GM19328 (cell line): ENCODE data around the gene BTBD1.
A peak's percentile ranks its signal among the peaks of the same experiment; 100 is the strongest.
"Not testable (repeated sequence)": the region's sequence is repeated elsewhere in the genome, so short reads cannot be mapped to it uniquely, and the experiment has no call there.

Experiments
- ATAC-seq: cut with Tn5 transposase; IDR thresholded peaks from one replicate; pipeline ENCODE4 v1.9.1; 2021; ENCODE audit warnings: mild to moderate bottlenecking, moderate library complexity; ENCODE audit not compliant: unreplicated experiment

BTBD1 gene

DNA sequence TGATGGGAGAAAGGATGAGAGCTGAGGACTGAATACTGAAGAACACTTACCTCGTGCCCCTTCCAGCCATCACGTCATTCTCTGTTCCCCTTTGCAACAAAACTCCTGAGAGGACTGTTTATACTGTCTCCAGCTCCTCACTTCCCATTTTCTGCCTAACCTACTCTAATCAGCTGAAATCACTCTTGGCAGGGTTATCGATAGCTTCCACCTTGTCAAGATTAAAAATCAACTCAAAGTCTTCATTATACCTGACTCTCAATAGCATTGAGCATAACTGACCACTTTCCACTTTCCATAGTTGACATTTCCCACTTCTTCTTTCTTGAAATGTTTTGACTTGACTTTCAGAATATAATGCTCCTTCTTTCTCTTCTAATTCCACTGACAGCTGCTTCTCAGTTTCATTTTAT lies 4.3 kb downstream of the BTBD1 start:
- ATAC-seq, result no peak

DNA sequence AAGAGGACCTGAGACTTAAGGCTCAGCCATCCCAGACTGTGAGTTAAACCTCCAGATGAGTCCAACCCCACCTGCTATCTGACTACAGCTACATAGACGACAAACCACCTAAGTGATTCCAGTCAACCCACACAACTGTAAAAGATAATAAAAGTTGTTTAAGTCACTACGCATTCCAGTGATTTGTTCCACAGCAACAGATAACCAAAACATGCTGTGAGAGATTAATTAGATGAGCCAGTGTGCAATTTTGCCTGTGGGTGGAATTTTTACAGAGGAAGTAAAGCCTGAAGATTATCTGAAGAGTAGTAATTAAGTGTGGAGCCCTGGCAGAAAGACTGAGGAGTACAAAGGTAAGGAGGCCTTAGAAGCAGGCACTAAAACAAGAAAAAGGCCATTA lies 5.4 kb downstream of the BTBD1 start:
- no peak for ATAC-seq

DNA sequence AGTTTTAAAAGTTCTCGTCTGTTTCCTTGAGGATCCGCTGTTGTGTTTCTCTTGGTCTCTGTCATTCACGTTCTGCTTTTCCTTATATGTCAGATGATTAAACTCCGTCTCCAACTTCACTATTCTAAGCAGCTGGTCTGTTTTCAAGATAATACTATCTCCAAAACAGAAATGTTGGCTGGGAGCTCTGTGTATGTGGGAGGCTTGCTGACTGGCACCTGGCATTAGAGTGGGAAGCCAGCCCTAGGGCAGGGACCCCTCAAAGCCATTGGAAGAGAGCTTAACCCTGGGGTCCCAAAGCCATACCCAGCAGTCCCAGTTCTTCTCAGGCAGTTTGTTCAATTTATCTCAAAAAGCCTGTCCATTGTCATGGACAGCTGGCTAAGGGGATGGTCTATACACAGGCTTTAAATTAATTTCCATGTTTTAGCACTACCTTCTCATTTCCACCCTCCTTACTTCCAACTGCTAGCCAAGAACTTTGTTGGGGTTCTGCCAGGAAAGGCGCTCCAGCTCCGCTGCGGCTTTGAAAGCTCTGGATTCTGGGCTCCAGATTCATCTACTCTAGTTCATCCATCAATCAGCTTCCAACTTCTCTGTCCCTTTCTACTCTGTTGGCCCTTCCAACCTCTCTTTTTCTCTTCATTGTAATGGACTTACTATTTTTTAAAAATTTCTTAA lies 9.2 kb downstream of the BTBD1 start:
- no peak for ATAC-seq

DNA sequence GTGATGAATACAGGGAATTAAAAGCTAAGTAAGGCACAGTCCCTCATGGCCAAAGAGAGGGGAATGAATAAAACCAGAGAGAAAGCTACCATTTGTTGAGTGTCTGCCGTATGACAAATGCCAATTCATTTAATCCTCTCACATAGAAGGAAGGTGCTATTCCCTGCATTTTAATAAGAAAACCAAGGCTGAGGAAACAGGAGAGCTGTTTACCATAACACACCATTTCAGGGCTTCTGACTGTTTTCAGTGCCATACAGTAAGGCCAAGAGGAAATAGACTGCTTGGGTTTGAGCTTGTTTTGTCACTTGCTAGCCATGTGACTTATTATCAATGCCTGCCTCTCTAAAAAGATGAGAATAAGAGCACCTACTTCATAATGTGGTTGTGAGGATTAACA lies 10.1 kb downstream of the BTBD1 start:
- no peak for ATAC-seq

DNA sequence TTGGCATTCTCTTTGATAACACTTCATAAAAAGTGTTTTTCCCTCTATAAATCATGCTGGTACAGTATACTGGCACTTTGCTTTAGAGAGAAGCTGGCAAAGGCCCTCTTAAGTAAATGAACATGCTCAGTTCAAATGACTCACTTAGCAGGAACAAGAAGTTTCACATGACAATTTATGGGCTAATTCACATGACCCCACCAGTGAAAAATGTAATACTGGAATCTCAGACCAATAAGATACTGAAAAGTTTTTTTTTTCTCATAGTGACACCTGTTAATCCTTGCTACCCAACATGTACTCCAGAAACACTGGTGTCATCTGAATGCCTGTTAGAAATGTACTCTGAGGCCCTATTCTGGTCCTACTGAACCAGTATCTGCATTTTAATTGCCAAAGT lies 13.9 kb downstream of the BTBD1 start:
- no peak for ATAC-seq

DNA sequence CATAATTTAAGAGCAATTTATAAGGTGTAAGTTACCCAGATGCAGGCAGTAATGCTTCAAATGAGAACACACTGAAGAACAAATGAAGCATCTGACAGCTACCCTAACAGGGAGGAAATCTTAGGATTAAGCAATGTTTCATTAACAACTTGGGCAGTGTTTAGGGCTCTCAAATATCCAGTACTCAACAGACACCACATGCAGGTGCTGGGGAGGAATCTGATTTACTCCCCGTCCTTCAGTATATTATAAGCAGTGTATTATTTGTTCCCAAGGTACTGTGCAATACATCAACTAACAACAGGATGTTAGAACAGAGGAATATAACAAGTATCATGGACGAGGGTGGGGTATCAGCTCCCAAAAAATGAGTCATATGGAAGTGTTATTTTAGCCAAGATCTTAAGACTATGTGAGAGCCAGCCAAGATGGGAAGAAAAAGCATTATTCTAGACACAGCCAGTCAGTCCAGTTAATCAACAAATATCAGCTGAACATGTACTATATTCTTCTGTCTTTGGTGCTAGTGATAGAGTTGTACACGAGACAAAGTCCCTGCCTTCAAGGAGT lies 20.4 kb downstream of the BTBD1 start:
- no peak for ATAC-seq

DNA sequence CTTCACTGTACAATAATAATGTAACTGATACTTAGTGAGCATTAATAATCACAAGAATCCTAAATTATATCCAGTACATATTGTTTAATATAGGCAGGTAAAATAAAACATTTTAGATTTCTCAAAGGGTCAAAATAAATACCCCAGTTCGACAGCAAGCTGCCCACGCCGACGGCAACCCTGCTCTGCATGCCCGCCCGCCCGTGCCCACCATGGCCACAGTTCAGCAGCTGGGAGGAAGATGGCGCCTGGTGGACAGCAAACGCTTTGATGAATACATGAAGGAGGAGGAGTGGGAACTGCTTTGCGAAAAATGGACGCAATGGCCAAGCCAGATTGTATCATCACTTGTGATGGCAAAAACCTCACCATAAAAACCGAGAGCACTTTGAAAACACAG lies 22.9 kb downstream of the BTBD1 start:
- ATAC-seq, result no peak

DNA sequence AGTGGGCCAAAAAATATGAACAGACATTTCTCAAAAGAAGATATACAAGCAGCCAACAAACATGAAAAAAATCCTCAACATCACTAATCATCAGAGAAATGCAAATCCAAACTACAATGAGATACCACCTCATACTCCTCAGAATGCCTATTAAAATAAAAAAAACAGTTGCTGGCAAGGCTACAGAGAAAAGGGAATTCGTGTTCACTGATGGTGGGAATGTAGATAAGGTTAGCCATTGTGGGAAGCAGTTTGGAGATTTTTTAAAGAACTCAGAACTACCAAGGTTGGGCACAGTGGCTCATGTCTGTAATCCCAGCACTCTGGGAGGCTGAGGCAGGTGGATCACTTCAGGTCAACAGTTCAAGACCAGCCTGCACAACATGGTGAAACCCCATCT lies 27.8 kb downstream of the BTBD1 start:
- ATAC-seq, result no peak

DNA sequence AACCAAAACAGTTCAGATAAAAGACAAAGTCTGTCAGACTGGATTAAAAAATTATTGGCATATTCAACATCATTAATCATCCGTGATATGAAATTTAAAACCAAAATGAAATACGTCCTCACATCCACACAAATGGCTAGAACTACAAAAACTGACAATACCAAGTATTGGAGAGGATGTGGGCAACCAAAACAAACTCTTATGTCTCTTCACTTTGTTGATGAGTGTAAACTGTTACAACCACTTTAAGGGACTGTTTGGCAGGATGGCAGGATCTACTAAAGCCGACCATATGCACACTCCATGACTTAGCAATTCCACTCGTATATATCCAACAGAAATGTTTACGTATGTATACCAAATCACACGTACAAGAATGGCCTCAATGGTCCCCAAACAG lies 30.8 kb downstream of the BTBD1 start:
- ATAC-seq, result no peak

DNA sequence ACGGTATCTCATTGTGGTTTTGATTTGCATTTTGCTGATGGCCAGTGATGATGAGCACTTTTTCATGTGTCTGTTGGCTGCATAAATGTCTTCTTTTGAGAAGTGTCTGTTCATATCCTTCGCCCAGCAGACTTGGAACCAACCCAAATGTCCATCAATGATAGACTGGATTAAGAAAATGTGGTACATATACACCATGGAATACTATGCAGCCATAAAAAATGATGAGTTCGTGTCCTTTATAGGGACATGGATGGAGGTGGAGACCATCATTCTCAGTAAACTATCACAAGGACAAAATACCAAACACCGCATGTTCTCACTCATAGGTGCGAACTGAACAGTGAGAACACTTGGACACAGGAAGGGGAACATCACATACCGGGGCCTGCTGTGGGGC lies 35.8 kb downstream of the BTBD1 start:
- ATAC-seq, result not testable (repeated sequence)

DNA sequence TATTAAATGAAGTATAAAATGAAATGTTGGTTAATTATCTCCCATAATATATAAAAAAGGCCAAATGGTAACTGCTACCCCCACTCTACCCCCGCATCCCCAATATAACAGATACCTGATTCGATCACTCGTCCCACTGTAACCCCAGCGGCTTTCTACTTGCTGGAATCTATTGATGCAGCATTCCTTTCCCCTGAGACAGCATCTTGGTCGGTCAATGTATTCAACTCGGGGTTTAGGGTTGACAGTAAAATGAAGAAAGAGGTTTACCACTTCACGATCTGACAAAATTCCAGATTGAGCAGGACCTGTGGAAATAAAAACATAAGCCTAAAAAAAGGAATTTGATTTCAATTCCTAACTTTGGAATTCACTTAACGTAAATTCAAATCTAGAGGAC lies 37.0 kb downstream of the BTBD1 start:
- ATAC-seq, result no peak

DNA sequence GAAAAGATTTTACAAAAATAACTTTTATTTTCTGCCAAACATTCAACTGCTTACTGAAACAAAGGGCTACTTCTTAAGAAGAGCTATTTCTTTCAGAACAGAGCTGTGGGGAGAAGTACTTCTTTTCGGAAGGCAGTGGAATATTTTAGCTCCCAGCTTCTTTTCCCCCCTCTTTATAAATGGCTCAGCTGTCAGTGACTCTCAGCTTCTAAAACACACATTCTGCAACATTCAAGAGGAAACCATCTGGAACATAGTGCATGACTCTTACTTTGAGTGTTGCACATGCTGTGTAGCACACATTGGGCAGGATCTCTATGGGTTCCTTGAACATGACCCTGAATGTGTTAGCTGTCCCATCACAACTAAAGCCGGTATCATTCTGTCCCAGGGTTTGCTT lies 48.6 kb downstream of the BTBD1 start:
- ATAC-seq, result no peak

DNA sequence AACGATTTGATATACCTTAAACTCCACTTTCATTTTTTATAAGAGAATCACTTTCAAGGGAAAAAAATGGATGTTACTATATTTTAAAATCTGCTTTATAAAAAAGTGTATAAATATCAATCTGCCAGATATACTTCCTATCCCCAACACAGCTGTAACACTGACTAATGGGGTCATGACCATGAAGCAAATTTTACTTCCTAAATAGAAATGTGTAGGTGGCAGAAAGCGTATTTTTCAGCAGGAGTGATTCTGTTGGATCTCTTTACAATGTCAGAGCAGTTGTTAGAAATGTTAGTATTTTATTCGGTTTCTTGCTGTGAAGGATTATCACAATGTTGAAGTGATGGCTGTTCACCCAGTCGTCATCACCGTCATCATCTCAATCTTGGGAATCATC lies 50.1 kb downstream of the BTBD1 start:
- no peak for ATAC-seq

DNA sequence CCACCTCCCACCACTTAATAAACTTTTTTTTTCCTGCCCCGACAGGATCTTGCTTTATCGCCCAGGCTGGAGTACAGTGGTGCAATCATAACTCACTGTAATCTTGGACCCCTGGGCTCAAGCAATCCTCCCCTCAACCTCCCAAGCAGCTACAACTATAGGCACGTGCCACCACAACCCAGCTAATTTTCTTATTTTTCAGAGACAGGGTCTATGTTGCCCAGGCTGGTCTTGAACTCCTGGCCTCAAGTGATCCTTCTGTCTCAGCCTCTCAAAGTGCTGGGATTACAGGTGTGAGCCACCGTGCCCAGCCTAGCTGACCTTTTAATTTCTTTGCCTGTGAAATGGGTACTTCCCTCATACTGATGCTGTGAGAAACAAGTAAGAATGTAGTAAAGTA lies 51.7 kb downstream of the BTBD1 start:
- ATAC-seq, result no peak

DNA sequence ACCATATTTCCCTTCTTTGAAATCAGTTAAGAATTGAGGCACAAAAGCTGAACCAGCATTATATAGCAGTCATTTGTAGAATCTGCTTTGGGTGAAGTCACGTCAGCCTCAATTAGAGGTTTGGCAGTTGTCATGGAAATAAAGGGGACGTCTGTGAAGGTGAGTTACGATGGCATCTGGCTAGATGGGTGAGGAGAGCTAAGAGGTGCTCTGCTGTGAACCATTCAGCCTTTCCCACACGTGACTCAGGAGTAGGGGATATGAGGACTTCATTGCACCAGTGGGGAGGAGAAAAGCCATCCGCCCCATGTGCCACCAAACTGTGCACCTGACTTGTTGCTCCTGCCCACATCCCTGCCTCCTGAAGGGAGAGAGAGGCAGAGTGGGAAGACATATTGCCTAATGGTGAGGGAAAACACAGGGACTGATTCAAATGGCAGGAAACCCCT lies 52.8 kb downstream of the BTBD1 start:
- ATAC-seq, result no peak

DNA sequence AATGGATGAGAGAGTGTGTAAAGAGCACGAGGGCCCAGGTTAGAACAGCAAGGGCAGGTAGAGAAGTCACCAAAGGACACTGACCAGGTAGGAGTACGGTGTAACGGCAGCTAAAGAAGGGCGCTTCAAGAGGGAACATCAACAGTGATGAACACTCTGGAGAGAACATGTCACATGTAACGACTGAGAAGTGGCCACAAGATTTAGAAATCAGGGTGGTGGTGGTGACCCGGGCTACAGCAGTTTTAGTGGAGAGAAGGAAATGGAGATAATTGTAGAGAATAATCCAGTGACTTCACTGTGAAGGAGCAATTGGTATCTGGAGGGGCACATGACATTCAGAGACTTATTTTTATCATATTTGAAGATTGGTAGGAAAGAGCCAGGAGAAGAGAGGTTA lies 54.4 kb downstream of the BTBD1 start:
- no peak for ATAC-seq

DNA sequence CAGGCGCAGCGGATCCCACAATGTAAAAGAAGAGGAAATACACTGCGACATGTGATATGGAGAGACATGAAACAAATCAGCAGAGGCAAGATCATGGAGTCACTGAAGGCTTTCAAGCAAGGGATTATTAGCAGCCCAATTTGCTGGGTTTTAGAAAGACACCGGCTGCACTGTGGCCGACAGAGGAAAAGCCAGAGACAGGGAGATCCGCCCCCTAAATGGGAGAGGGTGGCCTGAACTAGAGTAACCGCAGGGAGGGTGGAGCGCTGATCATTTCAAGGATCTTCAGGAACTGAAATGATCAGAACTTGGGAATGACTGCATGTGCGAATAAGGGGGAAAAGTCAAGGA lies 55.0 kb downstream of the BTBD1 start:
- ATAC-seq, result no peak

DNA sequence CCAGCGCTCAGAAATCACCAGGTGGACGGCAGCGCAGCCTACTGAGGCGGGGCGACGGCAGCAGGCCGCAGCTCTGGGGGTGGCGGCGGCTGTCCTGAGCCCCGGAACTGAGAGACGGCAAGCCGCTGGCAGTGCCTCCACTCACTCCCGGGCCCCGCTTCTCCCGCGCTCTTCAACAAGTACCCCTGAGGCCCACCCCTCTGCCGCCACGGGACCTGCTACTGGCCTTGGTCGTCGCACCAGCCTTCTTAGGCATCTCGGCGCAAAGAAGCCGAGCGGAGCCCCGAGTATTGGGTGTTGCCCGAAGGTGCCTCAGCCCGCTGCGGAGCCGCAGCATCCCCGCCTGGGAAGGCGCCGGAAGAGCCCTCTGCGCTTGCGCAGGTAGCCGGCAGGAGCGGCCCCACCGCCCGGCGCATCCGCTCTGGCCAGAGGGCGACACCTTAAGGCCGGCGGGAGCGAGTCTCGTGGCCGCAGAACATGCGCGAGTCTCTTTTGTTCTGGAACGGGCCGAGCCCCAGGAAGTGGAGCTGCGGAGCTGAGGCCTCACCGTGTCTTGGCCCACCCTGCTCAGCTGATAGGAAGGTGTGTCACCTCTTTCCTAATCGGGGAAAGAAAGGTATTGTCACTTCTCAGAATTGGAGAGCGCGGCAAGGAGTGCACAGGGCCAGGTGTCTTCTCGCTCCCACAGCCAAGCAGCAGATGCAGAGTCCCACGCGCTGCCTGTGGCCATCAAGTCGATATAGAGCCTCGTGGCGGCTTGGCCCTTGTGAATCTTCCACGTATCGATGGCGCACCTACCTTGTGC lies 55.6 kb downstream of the BTBD1 start, which contains the start of gene C15orf40:
Gene C15orf40 (minus strand): TSS at position 369 of the 805 bp plus-strand sequence. CDS start 32 bp downstream, at position 337.
- ATAC-seq, result peak; percentile 84

DNA sequence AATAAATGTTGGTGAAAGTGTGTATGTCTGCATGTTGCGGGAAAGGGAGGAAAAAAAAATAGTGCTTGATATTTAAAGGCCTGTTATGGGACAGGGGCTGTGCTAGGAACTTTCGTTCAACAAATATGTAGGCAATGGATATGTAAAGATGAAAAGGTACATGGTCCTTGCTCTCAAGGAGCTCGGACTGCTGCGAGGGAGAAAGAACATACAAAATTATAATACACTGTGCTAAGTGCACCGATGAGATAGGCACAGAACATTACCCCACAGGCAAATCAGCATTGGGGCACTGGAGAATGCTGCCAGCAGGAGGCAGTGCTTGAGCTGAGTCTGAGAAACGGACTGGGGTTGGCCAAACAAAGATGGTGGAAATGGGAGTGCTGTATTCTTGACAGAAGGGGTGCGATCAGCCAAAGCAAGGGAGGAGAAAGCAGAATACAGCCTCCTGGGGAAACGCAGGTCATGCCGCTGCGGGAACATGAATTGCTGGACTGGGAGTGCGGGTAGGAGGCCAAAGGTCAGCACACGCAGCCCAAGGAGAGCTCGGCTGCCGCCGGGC lies 56.3 kb downstream of the BTBD1 start:
- ATAC-seq, result peak; percentile 51

DNA sequence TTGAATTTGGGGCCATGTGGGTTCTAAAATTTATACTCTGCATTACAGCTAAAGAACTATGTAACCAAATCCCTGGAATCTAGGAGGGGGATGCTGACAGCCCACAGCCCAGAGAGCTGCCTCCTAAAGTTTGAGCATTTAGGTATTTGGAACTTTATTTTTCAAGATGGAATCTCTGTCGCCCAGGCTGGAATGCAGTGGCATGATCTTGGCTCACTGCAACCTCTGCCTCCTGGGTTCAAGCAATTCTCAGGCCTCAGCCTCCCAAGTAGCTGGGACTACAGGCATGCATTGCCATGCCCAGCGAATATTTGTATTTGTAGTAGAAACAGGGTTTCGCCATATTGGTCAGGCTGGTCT lies 66.4 kb downstream of the BTBD1 start:
- not testable (repeated sequence) for ATAC-seq

DNA sequence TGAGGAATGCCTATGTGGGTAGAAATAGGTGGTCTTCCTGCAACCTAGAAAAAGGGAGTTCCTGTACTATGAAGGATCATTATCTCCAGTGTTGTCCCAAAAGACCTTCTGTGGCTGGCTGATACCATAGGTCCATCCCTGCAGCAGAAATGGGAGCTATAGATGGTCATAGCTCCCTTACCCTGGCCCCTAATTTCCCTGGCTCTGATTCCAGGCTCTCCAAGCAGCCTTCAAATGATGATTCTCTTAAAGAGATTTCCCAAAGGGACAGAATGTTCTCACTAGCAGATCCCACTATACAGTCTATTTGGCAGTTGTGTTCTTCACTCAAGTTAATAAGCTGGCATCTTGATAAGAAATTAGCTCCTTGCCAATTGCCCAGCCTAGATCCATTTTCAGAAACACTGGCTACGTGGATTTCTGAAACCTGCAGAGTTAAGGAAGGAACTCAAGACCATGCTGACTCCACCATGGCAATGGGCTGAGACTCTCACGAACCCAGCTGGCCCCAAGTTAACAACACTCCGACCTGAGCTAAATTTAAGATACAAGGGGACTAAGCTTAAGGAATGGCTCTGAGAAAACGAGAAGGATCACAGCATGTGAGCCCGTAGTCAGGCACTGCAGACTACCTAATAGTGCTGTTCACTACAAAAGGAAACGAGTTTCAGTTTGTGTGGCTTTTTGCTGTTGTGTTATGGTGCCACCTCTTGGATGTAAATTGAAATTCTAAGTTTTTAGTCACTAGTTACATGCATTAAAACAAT lies 67.0 kb downstream of the BTBD1 start:
- peak; percentile 62 for ATAC-seq
